ENCODE results near the gene GPHB5.
"Not testable (repeated sequence)": the region's sequence is repeated elsewhere in the genome, so short reads cannot be mapped to it uniquely, and the experiment has no call there.

GPHB5 gene

GRCh38 chr14:63292805-63293204, 25.9 kb downstream of the GPHB5 start:
- DNase-seq = no peak

GRCh38 chr14:63290741-63291430, 27.8 kb downstream of the GPHB5 start:
- no peak for DNase-seq

- DNase-seq = no peak
These were observed 29.9 kb downstream of the GPHB5 start for GRCh38 chr14:63288853-63289252.

GRCh38 chr14:63287666-63288483, 30.9 kb downstream of the GPHB5 start:
- no peak for DNase-seq

GRCh38 chr14:63286071-63286470, 32.7 kb downstream of the GPHB5 start:
- peak in 1 of 2 experiments; percentile 71 for DNase-seq

- DNase-seq = no peak
These were observed 34.9 kb downstream of the GPHB5 start for GRCh38 chr14:63283884-63284248.

- DNase-seq = no peak
These were observed 35.5 kb downstream of the GPHB5 start for GRCh38 chr14:63282997-63283883.

- DNase-seq = not testable (repeated sequence)
These were observed 38.8 kb downstream of the GPHB5 start for GRCh38 chr14:63279933-63280332.

GRCh38 chr14:63277591-63278183, 41.0 kb downstream of the GPHB5 start:
- no peak for DNase-seq

GRCh38 chr14:63276492-63277342, 42.0 kb downstream of the GPHB5 start:
- DNase-seq = peak in 1 of 2 experiments; percentile 37

GRCh38 chr14:63276016-63276415, 42.7 kb downstream of the GPHB5 start:
- DNase-seq = no peak

GRCh38 chr14:63275611-63276010, 43.1 kb downstream of the GPHB5 start:
- no peak for DNase-seq

- no peak for DNase-seq
These were observed 44.7 kb downstream of the GPHB5 start for GRCh38 chr14:63273717-63274655.

GRCh38 chr14:63273129-63273528, 45.6 kb downstream of the GPHB5 start:
- DNase-seq = no peak

GRCh38 chr14:63269561-63270225, 49.0 kb downstream of the GPHB5 start:
- no peak for DNase-seq

GRCh38 chr14:63268771-63269170, 50.0 kb downstream of the GPHB5 start:
- DNase-seq = no peak

- DNase-seq = no peak
These were observed 51.6 kb downstream of the GPHB5 start for GRCh38 chr14:63267171-63267570.

- DNase-seq = no peak
These were observed 52.6 kb downstream of the GPHB5 start for GRCh38 chr14:63266106-63266505.

Data from NCI-H1930 (cell line).